ENCODE data around the gene PAQR4.

PAQR4 gene

GRCh38 chr16:2946649-2947048 is 22.5 kb upstream of the PAQR4 start:
- DNase-seq (ENCODE audit: low read depth), result no peak

- DNase-seq (ENCODE audit: low read depth), result no peak
These were observed 20.1 kb upstream of the PAQR4 start for GRCh38 chr16:2948807-2949704.

DNA sequence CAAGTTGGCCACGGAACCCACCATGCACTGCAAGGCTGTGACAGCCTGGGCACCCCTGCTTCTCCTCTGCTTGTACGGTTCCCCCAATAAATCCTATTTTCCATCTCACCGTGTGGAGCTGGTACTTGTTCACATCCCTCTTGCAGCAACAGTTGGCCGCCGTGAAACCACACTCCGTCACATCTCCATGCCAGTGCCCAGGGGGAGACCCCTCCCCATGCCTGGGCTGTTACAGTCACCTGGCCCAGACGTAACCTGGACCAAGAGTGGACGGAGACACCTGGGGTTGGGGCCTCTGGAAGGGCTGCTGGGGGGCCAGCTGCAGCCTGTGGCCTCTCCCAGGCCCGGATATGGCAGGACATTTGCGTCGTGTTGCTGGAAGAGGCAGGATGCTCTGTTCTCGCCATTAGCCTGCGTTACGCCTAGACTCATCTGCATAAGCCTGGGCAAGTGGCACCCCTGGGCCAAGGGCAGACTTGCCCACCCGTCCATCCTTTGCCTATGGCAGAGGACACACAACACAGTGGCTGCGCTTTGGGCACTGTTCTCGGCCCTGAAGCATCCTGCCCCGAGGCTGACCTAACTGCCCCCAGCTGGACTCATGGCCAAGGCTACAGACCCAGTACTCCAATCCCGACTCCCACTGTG is 19.3 kb upstream of the PAQR4 start:
- DNase-seq (ENCODE audit: low read depth), result no peak

DNA sequence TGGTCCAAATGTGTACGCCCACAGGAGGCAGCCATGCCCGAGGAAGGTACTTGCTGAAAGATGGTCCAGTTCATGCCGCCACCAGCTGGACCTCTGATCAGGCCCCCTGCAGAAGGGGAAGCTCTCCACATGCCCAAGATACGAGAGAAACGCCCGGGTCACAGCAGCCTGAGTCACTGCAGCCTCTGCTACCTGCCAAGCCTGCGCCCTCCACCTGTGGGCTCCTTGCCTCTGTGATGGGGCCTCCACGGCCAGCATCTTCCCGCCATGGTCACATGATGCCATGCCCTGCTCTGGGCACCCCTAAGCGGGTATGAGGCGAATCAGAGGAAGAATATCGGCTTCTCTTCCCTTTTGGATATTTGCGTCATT is 18.8 kb upstream of the PAQR4 start:
- no peak for DNase-seq (ENCODE audit: low read depth)

DNA sequence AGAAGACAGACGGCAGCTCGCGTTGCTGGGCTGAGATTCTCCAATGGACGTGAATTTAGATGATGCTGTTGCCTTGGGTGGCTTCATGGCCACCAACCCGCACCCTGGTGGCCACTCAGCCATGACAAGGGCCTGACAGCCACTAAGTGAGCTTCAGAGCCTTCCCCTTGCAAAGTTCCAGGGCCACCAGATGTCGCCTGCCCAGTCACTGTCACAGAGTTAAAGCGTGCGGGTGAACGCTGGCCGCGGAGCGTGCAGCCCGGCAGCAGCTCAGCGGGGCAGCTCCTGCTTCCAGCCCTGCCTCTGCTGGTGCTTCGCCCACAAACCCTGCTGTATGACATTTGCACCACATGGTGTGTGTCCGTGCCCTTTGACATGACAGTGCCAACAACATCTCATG is 18.4 kb upstream of the PAQR4 start:
- DNase-seq (ENCODE audit: low read depth), result no peak

DNA sequence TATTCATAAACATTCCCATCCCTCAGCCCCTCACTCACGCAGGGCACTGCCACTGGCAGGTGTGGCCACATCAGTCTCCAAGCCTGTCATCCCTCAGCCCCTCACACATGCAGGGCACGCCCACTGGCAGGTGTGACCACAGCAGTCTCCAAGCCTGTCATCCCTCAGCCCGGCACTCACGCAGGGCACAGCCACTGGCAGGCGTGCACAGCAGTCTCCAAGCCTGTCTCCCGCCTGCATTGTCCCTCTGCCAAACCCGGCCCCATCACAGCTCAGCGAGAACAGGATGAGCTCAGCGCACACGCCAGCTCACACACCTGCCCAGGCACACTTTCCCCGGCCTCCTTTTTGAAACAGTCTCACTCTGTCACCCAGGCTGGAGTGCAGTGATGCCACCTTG is 16.5 kb upstream of the PAQR4 start:
- DNase-seq (ENCODE audit: low read depth), result no peak

DNA sequence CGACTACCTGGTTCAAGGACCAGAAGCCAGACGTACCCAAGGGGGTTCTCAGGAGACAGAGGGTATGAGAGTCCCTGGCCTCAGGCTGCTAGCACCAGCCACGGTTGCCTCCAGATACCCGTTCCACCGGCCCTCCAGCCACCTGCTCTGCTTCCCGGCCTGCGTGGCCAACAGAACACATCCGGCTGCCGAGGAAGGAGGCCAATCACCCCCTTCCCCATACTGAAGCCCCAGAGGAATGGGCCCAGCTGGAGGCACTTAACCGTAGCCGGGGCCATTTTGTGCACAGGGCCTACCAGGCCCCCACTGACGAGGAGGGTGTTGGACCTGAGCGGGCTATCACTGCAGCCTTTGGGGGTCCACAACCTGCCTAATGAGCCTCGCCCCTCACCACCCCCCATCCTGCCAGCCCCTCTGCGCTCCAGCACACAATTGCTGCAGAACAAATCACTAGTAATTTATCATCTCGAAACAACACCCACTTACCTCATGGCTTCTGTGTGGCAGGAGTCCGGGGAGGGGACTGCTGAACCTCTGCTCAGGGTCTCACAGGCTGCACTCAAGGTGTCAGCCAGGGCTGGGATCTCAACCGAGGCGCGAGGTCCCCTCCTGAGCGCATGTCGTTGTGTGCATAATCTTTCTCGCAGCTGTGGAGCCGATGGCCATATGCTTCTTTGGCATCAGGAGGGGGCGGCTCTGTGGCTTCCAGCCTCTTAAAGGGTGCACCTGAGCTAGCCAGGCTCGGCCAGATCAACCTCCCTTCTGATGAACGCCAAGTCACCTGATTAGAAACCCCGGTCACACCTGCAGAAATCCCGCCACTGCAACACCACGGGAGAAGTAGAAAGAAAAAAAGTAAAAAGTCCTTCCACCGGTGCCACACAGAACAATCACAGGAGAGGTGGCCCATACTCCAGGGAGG is 15.2 kb upstream of the PAQR4 start:
- DNase-seq (ENCODE audit: low read depth), result no peak

- DNase-seq (ENCODE audit: low read depth), result no peak
These were observed 14.3 kb upstream of the PAQR4 start for GRCh38 chr16:2954656-2955381.

DNA sequence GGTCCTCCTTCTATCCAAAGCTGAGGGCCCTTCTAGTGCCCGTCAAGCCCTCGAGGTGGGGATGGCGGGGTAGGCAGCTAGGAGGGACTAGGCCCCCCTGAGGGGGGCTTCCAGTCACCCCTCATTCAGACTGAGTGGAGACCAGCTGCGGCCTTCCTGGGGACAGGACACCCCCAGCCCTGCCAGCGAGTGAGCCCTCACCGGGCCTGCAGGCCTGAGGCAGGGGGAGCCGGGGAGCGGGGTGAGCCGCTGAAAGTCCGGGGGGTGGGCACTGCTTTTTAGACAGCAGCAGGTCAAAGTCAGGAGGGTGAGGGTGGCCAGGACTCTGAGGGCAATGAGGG is 13.7 kb upstream of the PAQR4 start:
- no peak for DNase-seq (ENCODE audit: low read depth)

DNA sequence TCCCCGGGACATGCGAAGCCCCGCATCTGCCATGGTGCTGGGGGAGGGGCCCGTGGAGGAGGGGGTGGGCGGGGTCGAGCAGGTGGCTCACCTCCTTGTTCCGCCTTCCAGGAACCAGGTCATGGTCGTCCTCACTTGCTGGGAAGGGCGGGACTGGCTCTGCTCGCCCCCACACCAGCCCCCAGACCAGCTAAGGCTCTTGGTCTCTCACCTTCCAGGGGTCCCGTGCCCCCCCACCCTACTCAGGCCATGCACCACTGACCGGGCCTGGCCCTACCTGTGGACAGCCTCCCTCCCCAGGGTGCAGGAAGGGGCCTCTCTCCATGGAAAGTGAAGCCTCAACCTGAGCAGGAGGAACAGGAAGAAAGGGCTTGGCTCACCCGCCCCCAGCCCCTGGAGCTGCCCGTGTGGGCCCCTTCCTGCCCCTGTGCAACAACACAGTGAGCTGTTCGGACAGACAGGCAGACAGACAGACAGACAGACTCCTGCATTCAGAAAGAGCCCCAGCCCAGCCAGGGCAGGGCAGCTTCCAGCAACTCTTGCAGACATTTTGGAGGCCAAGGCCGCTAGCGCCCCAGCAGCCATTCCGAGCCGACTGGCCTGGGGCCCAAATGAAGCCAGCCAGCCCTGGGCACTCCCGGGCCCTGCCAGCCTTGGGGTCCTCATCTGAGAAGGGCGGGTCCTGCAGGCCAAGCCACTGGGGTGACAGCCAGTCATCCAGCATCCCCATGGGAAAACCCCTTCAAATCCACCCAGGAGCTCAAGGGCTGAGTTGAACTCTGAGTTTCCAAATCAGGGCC is 13.2 kb upstream of the PAQR4 start:
- DNase-seq (ENCODE audit: low read depth), result no peak

DNA sequence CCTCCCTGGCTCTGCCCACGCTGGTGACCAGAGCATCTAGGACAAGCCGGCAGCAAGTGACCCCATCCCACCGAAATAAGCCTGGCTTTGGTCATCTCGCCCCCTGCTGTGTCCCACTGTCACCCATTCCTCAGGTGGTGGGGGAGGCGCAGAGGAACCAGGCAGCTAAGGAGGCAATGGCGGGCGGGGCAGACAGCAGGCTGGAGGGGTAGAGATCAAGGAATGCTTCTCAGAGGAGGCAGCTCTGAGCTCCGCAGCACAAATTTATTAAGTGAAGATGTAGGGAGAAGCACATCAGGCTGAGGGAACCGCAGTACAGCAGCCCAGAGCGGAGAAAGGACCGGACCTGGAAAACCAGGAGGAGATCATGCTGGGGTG is 12.6 kb upstream of the PAQR4 start:
- no peak for DNase-seq (ENCODE audit: low read depth)

GRCh38 chr16:2959206-2959605 is 9.9 kb upstream of the PAQR4 start:
- no peak for DNase-seq (ENCODE audit: low read depth)

DNA sequence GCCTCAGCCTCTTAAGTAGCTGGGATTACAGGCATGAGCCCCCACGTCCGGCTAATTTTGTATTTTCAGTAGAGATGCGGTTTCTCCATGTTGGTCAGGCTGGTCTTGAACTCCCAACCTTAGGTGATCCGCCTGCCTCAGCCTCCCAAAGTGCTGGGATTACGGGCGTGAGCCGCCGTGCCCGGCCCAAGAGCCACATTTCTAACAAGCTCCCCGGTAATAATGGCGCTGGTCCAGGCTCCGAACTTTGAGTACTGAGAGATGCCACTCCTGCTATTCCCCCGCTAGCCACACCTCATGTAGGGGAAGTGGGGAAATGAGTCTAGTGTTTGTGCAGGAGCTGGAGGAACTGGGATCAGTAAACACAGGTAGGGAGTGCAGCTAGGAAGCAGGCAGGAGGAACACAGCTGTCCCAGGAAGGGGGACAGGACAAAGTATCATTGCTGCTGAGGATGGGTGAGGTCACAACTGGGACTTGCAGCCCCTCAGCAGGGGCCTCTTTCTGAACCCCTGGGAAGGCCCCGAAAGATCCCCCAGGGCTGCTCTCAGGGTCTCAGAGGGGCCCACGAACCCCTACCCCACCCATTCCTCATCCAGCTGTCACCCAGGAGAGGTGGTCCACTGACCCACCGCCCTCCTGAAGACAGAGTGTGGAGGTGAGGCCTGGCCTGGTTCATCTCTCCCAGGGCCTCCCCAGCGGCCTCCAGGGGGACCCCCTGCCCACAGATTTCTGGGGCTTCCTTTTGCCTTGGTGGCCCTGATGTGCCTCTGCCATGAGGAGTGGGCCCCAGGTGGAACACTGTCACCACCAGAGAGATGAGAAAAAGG is 8.8 kb upstream of the PAQR4 start:
- no peak for DNase-seq (ENCODE audit: low read depth)

DNA sequence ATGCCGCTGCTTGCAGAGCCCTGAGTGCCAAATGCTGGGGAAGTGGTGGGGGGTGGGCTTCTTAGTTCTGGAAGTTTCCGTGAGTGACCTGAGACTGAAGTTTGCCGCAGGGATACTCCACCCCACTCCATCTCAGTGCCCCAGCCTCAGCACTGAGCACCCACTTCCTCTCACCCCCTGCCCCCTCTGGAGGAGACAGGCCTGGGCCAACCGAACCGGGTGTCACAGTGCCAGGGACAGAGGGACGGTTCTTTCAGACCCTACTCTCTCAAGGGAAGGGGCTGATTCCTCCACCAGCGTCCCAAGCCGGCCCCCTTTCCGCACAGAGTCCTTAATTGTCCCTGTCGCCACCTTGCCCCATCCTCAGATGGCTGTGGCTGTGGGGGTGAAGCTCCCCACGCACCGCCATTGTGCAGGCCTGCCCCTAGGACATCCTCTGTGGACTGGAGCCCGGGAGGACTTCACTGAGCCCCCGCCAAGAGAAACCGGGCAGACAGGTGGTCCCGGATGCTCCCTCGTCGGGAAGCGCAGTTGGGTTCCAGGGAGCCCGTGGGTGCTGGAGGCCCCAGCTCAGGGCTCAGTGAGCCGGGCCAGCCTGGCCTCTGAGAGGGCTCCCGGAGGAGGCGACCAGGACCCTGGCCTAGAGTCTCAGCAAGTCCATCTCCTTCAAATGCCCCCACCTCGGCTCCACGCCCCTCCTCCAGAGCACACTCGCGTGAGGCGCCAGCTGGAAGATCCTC is 6.6 kb upstream of the PAQR4 start:
- DNase-seq (ENCODE audit: low read depth), result no peak

DNA sequence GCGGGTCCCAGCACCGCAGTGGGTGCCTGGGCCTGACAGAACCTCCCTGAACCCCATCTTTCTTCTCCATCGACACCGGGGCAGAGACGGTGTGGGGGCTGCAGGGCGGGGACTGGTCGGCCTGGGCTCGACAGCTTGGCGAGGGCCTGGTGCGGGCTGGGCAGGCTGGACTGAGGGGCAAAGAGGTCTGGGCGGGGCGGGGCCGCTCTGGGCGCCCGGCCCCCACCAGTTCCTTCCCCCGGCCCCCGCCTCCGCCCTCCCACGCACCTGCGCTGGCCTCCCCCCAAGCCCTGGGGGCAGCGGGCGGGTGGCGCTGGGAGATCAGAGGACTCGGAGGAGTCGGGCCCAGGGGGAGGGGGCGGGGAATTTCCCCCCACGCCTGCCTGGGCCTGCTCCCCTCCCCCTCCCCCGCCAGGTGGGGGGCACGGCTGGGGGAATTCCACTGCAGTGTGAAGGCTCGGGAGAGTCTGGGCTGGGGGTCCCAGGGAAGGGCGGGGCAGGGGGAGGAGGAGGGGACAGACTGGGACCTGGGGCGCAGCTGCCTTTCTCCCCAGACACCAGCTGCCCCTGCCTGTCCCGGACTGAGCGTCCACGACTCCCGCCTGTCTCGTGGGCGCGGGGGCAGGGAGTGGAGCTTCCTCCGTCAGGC is 6.0 kb upstream of the PAQR4 start:
- DNase-seq (ENCODE audit: low read depth), result no peak

GRCh38 chr16:2963723-2964474 is 5.2 kb upstream of the PAQR4 start, which contains the start of gene KREMEN2:
Gene KREMEN2 (plus strand): TSS chr16:2964275. CDS start chr16:2964521, 246 bp downstream.
- no peak for DNase-seq (ENCODE audit: low read depth)

DNA sequence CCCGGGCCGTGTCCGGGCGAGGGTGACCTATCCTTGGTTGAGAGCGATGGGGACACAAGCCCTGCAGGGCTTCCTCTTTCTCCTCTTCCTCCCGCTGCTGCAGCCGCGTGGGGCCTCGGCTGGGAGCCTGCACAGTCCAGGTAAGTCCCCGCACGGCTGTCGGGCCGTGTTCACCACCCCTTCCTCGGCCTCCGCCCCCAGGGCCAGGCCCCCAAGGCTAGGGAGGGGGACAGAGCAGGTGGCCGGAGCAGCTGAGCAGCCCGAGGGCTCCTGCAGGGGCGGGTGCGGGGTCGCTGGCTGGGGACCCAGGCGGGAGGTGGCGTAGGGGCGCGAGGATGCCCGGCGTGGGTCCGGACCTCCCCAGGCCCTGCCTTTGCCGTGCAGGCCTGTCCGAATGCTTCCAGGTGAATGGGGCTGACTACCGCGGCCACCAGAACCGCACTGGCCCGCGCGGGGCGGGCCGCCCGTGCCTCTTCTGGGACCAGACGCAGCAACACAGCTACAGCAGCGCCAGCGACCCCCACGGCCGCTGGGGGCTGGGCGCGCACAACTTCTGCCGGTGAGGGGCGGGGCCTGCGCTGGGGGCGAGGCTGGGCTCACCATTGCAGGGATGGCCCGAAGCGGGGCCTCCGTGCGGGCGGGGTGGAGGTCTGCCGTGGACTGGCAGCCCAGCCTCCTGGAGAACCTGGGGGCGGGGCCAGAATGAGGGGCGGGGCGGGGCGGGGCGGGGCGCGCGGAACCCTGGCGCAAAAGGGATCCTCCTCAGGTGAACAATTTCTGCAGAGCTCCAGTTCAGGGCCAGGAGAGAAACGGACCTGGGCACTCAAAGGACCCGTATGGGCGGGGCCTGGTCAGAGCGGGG is 4.4 kb upstream of the PAQR4 start:
- DNase-seq (ENCODE audit: low read depth), result no peak

All from fibroblast of the conjunctiva (primary cell).